Activated T-helper 1 cell treated with anti-CD3 and anti-CD28 coated beads, Interleukin-12 subunit alpha, Interleukin-12 subunit beta, Interleukin-2, Interleukin-4 antibody, amounts not matched to agents 30 ng/mL and 10 ng/mL and 1 ng/mL, durations not matched to agents 14 hours and 24 hours and 36 hours (primary cell): Measurements from ENCODE around the gene MAGI1. TPM values are rescaled to one million over a fixed set of nuclear protein-coding genes. Genes with fewer than 3 reads are reported as not detected.

Source experiments
- DNase-seq: peaks from one replicate; pipeline ENCODE4 v3.0.0; 2021; ENCODE audit warnings: low spot score
- H3K27ac Mint-ChIP-seq: one replicate; pipeline ENCODE4 v1.8.0; 2021; ENCODE audit warnings: mild to moderate bottlenecking, mixed read lengths
- H3K27me3 Mint-ChIP-seq: one replicate; pipeline ENCODE4 v1.8.0; 2022; ENCODE audit warnings: mild to moderate bottlenecking, moderate library complexity, mixed read lengths; ENCODE audit not compliant: insufficient read depth
- H3K36me3 Mint-ChIP-seq: one replicate; pipeline ENCODE4 v1.8.0; 2021; ENCODE audit warnings: low read depth, mixed read lengths
- H3K4me1 Mint-ChIP-seq: one replicate; pipeline ENCODE4 v1.8.0; 2021; ENCODE audit warnings: low read depth, mixed read lengths
- H3K4me3 Mint-ChIP-seq: one replicate; pipeline ENCODE4 v1.8.0; 2021; ENCODE audit warnings: mild to moderate bottlenecking, moderate library complexity, mixed read lengths
- H3K9me3 Mint-ChIP-seq: one replicate; pipeline ENCODE4 v1.8.0; 2021; ENCODE audit warnings: mixed read lengths
- intact Hi-C: fragments of 100-400 bp; cut with micrococcal nuclease; formaldehyde crosslinking; loops from one replicate; pipeline ENCODE4 v1.15.1; 2024
- total RNA-seq: library from RNA; stranded (reverse); gene quantifications from 2 replicates; pipeline ENCODE4 v1.2.3, GENCODE V29; 2022

MAGI1 gene
- total RNA-seq, 1 donor from 2014 or later: 0.75 TPM

DNA sequence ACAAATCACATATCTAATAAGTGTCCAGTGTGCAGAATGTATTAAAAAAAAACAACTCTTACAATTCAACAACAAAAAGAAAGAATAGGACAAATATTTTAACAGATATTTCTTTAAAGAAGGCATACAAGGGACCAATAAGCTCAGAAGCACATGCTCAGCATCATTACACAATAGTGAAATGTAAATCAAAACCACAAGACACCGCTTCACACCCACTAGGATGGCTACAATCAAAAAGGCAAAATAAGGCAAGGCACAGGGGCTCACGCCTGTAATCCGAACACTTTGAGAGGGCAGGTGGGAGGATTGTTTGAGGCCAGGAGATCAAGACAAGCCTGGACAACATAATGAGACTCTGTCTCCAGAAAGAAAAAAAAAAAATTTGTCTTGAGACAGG, 255.6 kb downstream of the MAGI1 start:
- Mint-ChIP-seq H3K27ac (no peak overlapping the region), H3K4me3 (no peak overlapping the region), H3K9me3 (no peaks in the 10 kb centered on the region), H3K36me3 (no peaks in the 10 kb centered on the region), H3K27me3 (peaks cover 2% of the 10 kb centered on the region), H3K4me1 (no peaks in the 10 kb centered on the region)
- intact Hi-C loops: no loop called here
- DNase-seq: no peak

DNA sequence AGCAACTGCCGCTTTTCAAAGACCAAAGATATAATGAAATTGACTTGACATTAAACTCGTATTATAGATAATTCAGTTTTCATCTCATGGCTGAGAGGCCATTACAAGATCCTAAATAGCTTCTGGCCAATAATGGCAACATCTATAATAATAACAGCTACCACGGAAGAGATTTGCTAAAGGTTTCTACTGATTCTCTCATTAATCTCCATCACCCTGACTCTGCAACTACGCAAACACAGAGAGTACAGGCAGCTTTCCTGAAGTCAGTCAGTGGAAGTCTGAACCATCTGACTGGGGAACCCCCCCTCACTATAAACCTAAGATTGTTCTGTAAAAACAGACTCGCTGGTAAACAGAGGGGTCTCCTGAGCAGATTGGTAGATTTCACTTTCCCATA, 257.1 kb downstream of the MAGI1 start:
- Mint-ChIP-seq H3K4me1 (no peaks in the 10 kb centered on the region), H3K36me3 (no peaks in the 10 kb centered on the region), H3K27ac (no peak overlapping the region), H3K27me3 (no peaks in the 10 kb centered on the region), H3K9me3 (no peaks in the 10 kb centered on the region), H3K4me3 (no peak overlapping the region)
- intact Hi-C loops: no loop called here
- no peak for DNase-seq

DNA sequence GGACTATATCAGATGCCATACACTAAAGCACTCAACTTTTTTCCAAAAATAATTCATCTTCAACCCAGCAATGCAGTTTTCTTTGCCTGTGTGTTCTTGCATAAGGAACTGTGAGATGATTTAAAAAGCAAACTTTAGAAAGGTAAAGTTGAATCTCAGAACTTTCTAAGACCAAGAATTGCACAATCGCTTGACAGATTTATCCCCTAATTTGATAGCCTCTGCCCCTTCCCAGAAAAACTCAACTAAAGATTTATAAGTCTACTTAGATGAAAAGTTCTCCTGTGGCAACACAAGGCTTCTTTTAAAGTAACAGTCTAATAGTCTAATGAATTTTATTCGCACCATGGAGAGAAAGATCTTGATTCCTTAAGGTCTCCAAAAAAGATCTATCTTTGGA, 259.3 kb downstream of the MAGI1 start:
- no peak overlapping the region for H3K27ac Mint-ChIP-seq
- H3K4me3 Mint-ChIP-seq: no peak overlapping the region
- no peaks in the 10 kb centered on the region for H3K27me3 Mint-ChIP-seq
- H3K36me3 Mint-ChIP-seq: no peaks in the 10 kb centered on the region
- intact Hi-C loops: no loop called here
- H3K9me3 Mint-ChIP-seq: no peaks in the 10 kb centered on the region
- no peak for DNase-seq
- no peaks in the 10 kb centered on the region for H3K4me1 Mint-ChIP-seq

GRCh38 chr3:65778968-65779367, 259.8 kb downstream of the MAGI1 start:
- Mint-ChIP-seq H3K36me3 (no peaks in the 10 kb centered on the region), H3K4me3 (no peak overlapping the region), H3K27ac (no peak overlapping the region), H3K9me3 (no peaks in the 10 kb centered on the region), H3K4me1 (no peaks in the 10 kb centered on the region), H3K27me3 (no peaks in the 10 kb centered on the region)
- DNase-seq: no peak
- intact Hi-C loops: no loop called here

DNA sequence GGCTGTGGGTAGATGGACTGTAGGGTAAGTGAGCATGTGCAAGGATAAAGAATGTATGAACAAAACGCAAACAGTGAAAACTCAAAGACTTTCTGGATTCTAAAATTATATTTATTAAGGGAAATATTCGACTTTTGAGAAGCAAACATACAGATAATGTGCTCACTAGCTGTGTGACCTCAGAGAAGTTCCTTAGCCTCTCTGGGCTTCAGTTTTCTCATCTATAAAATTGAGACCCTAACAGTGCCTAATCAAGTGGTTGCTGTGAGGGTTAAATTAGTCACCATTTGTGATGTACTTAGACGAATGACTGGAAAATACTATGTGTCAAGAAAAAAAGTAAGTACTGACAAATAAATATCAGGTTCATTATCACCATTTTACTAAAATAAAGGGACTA, 261.7 kb downstream of the MAGI1 start:
- Mint-ChIP-seq H3K36me3 (no peaks in the 10 kb centered on the region), H3K9me3 (no peaks in the 10 kb centered on the region), H3K4me1 (no peaks in the 10 kb centered on the region), H3K27ac (no peak overlapping the region), H3K27me3 (no peaks in the 10 kb centered on the region), H3K4me3 (no peak overlapping the region)
- intact Hi-C loops: no loop called here
- DNase-seq: no peak

DNA sequence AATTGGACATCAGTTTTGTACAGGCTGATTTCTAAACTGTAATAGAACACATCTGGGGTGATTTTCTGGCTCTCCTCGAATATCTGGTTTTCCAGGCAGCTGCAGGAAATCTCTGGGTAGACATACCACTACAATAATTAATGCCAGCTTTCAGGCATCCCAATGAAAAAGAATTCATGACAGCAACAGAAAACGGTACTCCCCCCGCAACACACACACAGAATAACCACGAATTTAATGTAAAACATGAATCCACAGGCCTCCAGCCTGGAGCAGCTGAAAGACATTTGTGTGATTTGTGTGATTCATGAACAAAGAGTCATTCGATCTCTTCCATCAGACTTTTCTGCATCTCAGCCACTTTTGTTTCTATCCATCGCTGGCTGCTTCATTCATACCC, 262.2 kb downstream of the MAGI1 start:
- no peak overlapping the region for H3K27ac Mint-ChIP-seq
- intact Hi-C loops: no loop called here

DNA sequence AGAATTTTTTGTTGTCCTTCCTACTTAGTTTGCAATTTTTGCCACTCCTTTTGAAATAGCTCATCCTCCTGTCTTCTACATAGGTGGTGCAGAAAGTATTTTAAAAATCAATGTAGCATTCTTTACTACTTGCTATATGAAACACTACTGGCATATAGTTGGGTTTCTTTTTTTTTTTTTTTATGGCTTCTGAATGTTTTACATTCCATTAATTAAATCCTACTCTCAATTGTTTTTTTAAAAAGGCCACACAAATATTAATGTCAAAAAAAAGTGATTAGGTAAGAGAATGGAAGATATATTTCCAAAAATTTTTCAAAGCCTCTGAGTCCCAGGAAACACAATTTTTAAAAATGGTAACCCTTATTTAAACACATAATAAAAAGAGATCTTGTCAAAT, 262.6 kb downstream of the MAGI1 start:
- Mint-ChIP-seq H3K9me3 (no peaks in the 10 kb centered on the region), H3K36me3 (no peaks in the 10 kb centered on the region), H3K4me1 (no peaks in the 10 kb centered on the region), H3K27me3 (no peaks in the 10 kb centered on the region), H3K27ac (no peak overlapping the region), H3K4me3 (no peak overlapping the region)
- intact Hi-C loops: no loop called here
- no peak for DNase-seq

More for the DNA sequence above, 262.2 kb downstream of the MAGI1 start:
- H3K36me3 Mint-ChIP-seq: no peaks in the 10 kb centered on the region
- no peak overlapping the region for H3K4me3 Mint-ChIP-seq
- no peaks in the 10 kb centered on the region for H3K4me1 Mint-ChIP-seq
- no peak for DNase-seq
- H3K27me3 Mint-ChIP-seq: no peaks in the 10 kb centered on the region
- no peaks in the 10 kb centered on the region for H3K9me3 Mint-ChIP-seq

DNA sequence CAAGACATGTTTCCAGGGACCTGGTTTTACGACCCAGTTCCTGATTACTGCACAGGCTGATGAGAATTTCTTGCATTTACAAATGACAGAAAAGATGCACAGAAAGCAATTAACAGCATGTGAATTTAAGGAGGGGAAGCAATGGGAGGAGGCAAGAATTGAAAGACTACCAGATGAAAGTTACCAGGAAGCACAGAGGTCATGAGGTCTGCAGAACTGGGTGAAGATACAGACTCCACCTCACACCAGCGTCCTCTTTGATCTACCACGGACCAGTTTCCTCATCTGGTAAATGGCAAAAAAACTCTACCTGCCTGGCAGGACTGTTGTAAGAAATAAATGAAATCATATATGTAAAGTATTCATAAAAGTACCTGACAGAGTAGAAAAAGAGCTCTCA, 266.0 kb downstream of the MAGI1 start:
- H3K27me3 Mint-ChIP-seq: no peaks in the 10 kb centered on the region
- H3K27ac Mint-ChIP-seq: no peak overlapping the region
- H3K4me1 Mint-ChIP-seq: no peaks in the 10 kb centered on the region
- DNase-seq: no peak
- H3K9me3 Mint-ChIP-seq: no peaks in the 10 kb centered on the region
- intact Hi-C loops: no loop called here
- no peak overlapping the region for H3K4me3 Mint-ChIP-seq
- no peaks in the 10 kb centered on the region for H3K36me3 Mint-ChIP-seq

DNA sequence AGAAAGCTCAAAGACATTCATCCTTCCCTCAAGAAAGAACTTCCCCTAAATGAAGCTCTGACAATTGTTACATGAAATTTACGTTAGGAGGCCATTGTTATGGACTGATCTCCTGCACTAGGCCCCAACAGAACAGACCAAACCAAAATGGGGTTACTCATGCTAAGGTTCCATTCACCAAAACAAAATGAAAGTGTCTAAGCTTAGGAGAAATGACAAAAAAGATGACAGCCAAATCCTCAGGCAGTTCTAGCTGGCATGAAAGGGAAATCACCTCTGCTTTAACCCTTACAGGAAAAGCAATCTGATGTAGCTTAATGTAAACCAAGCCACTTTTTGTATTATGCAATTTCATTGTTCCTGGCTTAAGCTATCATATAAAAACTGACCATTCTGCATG, 271.2 kb downstream of the MAGI1 start:
- Mint-ChIP-seq H3K27me3 (no peaks in the 10 kb centered on the region), H3K9me3 (no peaks in the 10 kb centered on the region), H3K4me1 (no peaks in the 10 kb centered on the region), H3K4me3 (no peak overlapping the region), H3K36me3 (no peaks in the 10 kb centered on the region), H3K27ac (no peak overlapping the region)
- intact Hi-C loops: no loop called here
- DNase-seq: no peak

DNA sequence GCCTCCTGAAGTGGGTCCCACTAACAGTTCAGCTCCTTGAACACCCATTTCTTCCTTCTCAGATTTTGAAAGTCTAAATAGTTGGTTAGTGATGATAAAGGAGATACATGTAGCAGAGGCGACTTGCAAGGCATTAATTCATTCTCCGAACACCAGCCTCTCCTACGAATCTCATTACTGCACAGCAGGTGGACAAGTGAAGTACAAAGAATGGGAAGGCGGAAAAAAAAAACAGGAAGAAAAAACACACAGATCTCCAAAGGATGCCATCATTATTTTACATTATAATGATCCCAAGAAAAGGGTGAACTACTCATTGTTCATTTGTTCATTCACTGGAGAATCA, 276.5 kb downstream of the MAGI1 start:
- H3K4me1 Mint-ChIP-seq: no peaks in the 10 kb centered on the region
- no peaks in the 10 kb centered on the region for H3K36me3 Mint-ChIP-seq
- no peaks in the 10 kb centered on the region for H3K27me3 Mint-ChIP-seq
- no peak overlapping the region for H3K27ac Mint-ChIP-seq
- no peak overlapping the region for H3K4me3 Mint-ChIP-seq
- intact Hi-C loops: no loop called here
- DNase-seq: no peak
- H3K9me3 Mint-ChIP-seq: no peaks in the 10 kb centered on the region

- Mint-ChIP-seq H3K36me3 (no peaks in the 10 kb centered on the region), H3K27me3 (peaks cover under 1% of the 10 kb centered on the region), H3K4me3 (no peak overlapping the region), H3K4me1 (no peaks in the 10 kb centered on the region), H3K9me3 (no peaks in the 10 kb centered on the region), H3K27ac (no peak overlapping the region)
- no peak for DNase-seq
- intact Hi-C loops: no loop called here
Measured at GRCh38 chr3:65761446-65762234, 277.1 kb downstream of the MAGI1 start.

- Mint-ChIP-seq H3K4me1 (no peaks in the 10 kb centered on the region), H3K27ac (no peak overlapping the region), H3K4me3 (no peak overlapping the region), H3K36me3 (no peaks in the 10 kb centered on the region), H3K9me3 (no peaks in the 10 kb centered on the region), H3K27me3 (peaks cover 2% of the 10 kb centered on the region)
- DNase-seq: no peak
- intact Hi-C loops: no loop called here
Measured at GRCh38 chr3:65758876-65759598, 279.7 kb downstream of the MAGI1 start.

DNA sequence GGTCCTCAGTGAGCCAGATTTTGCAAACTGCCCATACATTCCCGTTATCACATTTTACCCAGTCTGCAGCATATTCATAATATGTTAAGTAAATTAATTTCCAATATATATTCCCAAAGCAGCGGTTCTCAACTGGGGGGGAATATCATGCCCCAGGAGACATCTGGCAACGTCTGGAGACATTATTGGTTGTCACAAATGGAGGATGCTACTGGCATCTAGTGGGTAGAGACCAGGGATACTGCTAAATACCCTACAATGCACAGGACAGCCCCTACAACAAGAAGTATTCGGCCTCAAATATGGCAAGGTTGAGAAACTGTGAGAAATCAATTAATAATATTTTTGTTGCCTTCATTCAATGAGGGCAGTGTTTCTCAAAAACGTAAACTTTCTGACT, 280.3 kb downstream of the MAGI1 start:
- no peak for DNase-seq
- intact Hi-C loops: no loop called here
- Mint-ChIP-seq H3K27me3 (peaks cover 2% of the 10 kb centered on the region), H3K4me3 (no peak overlapping the region), H3K9me3 (no peaks in the 10 kb centered on the region), H3K27ac (no peak overlapping the region), H3K4me1 (no peaks in the 10 kb centered on the region), H3K36me3 (no peaks in the 10 kb centered on the region)
